HG03520 (cell line): ENCODE data around the gene GPN1.
"Not testable (repeated sequence)": the region's sequence is repeated elsewhere in the genome, so short reads cannot be mapped to it uniquely, and the experiment has no call there.

Source experiments
- ATAC-seq: cut with Tn5 transposase; IDR thresholded peaks from one replicate; pipeline ENCODE4 v1.9.1; 2021; ENCODE audit warnings: mild to moderate bottlenecking, moderate library complexity; ENCODE audit not compliant: unreplicated experiment

The GPN1 gene

GRCh38 chr2:27628767-27629709 lies at the start of gene GPN1, which contains the start of gene CCDC121:
TSS of gene GPN1 (plus strand) at chr2:27629050. CDS start at chr2:27629059, 9 bp downstream.
TSS of gene CCDC121 (minus strand) at chr2:27629012. CDS start at chr2:27627799, 1,213 bp downstream.
- peak; percentile 93 for ATAC-seq

- ATAC-seq = no peak
Observed at GRCh38 chr2:27581417-27582128, 47.3 kb upstream of the GPN1 start.

GRCh38 chr2:27582129-27582694 lies 46.6 kb upstream of the GPN1 start:
- no peak for ATAC-seq

- ATAC-seq = peak; percentile 81
Observed at GRCh38 chr2:27582695-27583389, 46.0 kb upstream of the GPN1 start, which contains the start of gene ZNF512. TSS of gene ZNF512 (plus strand) at chr2:27583042. CDS start at chr2:27583113, 71 bp downstream.

GRCh38 chr2:27583390-27583915 lies 45.4 kb upstream of the GPN1 start:
- ATAC-seq = no peak

- no peak for ATAC-seq
Observed at GRCh38 chr2:27584597-27584996, 44.3 kb upstream of the GPN1 start.

- ATAC-seq = no peak
Observed at GRCh38 chr2:27587025-27587424, 41.8 kb upstream of the GPN1 start.

- ATAC-seq = no peak
Observed at GRCh38 chr2:27588308-27588707, 40.5 kb upstream of the GPN1 start.

GRCh38 chr2:27591745-27592144 lies 37.1 kb upstream of the GPN1 start:
- no peak for ATAC-seq

- no peak for ATAC-seq
Observed at GRCh38 chr2:27593240-27593639, 35.6 kb upstream of the GPN1 start.

- ATAC-seq = not testable (repeated sequence)
Observed at GRCh38 chr2:27594020-27594703, 34.7 kb upstream of the GPN1 start.

- not testable (repeated sequence) for ATAC-seq
Observed at GRCh38 chr2:27595412-27595811, 33.4 kb upstream of the GPN1 start.

- no peak for ATAC-seq
Observed at GRCh38 chr2:27596627-27597026, 32.2 kb upstream of the GPN1 start.

GRCh38 chr2:27606611-27607010 lies 22.2 kb upstream of the GPN1 start:
- no peak for ATAC-seq

GRCh38 chr2:27613985-27614384 lies 14.9 kb upstream of the GPN1 start:
- no peak for ATAC-seq

- ATAC-seq = no peak
Observed at GRCh38 chr2:27615316-27615715, 13.5 kb upstream of the GPN1 start.

GRCh38 chr2:27621524-27621923 lies 7.3 kb upstream of the GPN1 start:
- no peak for ATAC-seq

- ATAC-seq = no peak
Observed at GRCh38 chr2:27622921-27623384, 5.9 kb upstream of the GPN1 start.

GRCh38 chr2:27624943-27625342 lies 3.9 kb upstream of the GPN1 start:
- no peak for ATAC-seq

- ATAC-seq = not testable (repeated sequence)
Observed at GRCh38 chr2:27626323-27626722, 2.5 kb upstream of the GPN1 start.
